Natural killer cell treated with Interleukin-12 subunit alpha and Interleukin-12 subunit beta and Interleukin-15 and Interleukin-18, amount 100 ng/mL, for 72 hours (primary cell): ENCODE data around the gene RAB3D. TPM values are rescaled to one million over a fixed set of nuclear protein-coding genes. Genes with fewer than 3 reads are reported as not detected.
"Not testable (repeated sequence)": the region's sequence is repeated elsewhere in the genome, so short reads cannot be mapped to it uniquely, and the experiment has no call there.

Experiments
- ATAC-seq, 2 donors: fragments of 150-1000 bp; cut with Tn5 transposase in 1 of 2; sonication (Bioruptor Pico), chemical (Tn5 transposase) in 1 of 2; 2 replicates each; pipeline ENCODE4 v1.10.0; 2021
- DNase-seq: peaks from one replicate; pipeline ENCODE4 v3.0.0; 2022; ENCODE audit warnings: low spot score
- H3K27ac Mint-ChIP-seq, 2 donors: 1 replicate in 1 of 2; 2 replicates in 1 of 2; pipeline ENCODE4 v1.8.0; 2022; ENCODE audit warnings: mixed read lengths in 2 of 2, mild to moderate bottlenecking in 1 of 2, moderate library complexity in 1 of 2
- H3K27me3 Mint-ChIP-seq, 2 donors: 1 replicate in 1 of 2; 2 replicates in 1 of 2; pipeline ENCODE4 v1.8.0; 2022; ENCODE audit warnings: mixed read lengths in 2 of 2
- H3K36me3 Mint-ChIP-seq: one replicate; pipeline ENCODE4 v1.8.0; 2022; ENCODE audit warnings: mixed read lengths
- H3K4me1 Mint-ChIP-seq, 2 donors: 1 replicate in 1 of 2; 2 replicates in 1 of 2; pipeline ENCODE4 v1.8.0; 2022; ENCODE audit warnings: low read depth in 2 of 2, mixed read lengths in 2 of 2, mild to moderate bottlenecking in 1 of 2
- H3K4me3 Mint-ChIP-seq: one replicate; pipeline ENCODE4 v1.8.0; 2022; ENCODE audit warnings: mixed read lengths
- H3K9me3 Mint-ChIP-seq: 2 replicates; pipeline ENCODE4 v1.8.0; 2022; ENCODE audit warnings: mixed read lengths
- total RNA-seq, 2 donors: library from RNA; stranded (reverse); gene quantifications; one replicate each; pipeline ENCODE4 v1.2.3, GENCODE V29; 2022

Gene RAB3D, protein sequence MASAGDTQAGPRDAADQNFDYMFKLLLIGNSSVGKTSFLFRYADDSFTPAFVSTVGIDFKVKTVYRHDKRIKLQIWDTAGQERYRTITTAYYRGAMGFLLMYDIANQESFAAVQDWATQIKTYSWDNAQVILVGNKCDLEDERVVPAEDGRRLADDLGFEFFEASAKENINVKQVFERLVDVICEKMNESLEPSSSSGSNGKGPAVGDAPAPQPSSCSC
- total RNA-seq, result 10 to 100 TPM; 17.5 to 33.4 TPM

DNA sequence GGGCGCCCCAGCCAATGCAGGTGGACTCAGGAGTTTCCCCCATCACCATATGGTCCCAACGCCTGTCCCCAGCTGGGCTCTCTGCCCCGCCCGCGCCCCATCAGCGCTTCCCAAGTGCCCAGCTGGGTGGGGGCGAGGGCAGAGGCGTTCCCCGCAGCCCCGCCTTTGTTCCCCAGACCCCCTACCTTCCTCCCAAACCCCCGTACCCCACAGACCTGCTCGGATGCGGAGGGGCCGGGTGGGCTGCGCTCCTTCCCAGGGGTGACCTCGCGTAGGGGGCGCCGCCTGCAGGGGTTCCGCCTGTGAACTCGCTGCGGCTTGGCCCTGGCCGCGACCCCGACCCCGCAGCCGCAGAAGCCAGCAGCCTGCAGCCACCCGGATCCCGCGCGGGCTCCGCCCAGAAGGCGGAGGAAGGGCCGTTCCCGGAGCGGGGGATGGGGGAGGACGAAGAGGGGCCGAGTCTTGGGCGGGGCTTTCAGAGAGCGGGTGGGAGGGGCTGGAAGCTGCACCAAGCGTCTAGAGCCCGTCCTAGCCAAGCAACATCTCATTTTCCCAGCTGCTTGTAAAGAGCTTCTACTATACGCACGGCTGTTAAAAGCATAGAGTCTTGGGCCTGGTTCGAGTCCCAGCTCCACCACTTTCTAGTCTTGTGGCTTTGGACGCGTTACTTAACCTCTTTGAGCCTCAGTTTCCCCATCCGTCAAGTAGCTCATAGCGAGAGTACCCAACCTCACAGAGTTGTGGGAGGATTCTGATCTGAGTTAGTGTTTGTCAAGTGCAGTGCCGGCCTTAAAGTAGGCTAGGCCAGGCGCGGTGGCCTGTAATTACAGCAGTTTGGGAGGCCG is at the start of gene RAB3D:
RAB3D (minus strand) TSS at position 404 of the 845 bp plus-strand sequence. CDS start 2,258 bp downstream, outside the sequence.
- Mint-ChIP-seq H3K36me3 (no peaks in the 10 kb centered on the region), H3K4me1 (peaks cover 13 to 22% of the 10 kb centered on the region in 2 donors), H3K4me3 (peak within 1 kb of the TSS; percentile 74), H3K27ac (peak within 1 kb of the TSS in 1 of 2 donors; percentile 63), H3K27me3 (no peaks in the 10 kb centered on the region), H3K9me3 (no peaks in the 10 kb centered on the region)
- DNase-seq, result peak; percentile 93
- ATAC-seq, result peak; percentile 98 to 99

DNA sequence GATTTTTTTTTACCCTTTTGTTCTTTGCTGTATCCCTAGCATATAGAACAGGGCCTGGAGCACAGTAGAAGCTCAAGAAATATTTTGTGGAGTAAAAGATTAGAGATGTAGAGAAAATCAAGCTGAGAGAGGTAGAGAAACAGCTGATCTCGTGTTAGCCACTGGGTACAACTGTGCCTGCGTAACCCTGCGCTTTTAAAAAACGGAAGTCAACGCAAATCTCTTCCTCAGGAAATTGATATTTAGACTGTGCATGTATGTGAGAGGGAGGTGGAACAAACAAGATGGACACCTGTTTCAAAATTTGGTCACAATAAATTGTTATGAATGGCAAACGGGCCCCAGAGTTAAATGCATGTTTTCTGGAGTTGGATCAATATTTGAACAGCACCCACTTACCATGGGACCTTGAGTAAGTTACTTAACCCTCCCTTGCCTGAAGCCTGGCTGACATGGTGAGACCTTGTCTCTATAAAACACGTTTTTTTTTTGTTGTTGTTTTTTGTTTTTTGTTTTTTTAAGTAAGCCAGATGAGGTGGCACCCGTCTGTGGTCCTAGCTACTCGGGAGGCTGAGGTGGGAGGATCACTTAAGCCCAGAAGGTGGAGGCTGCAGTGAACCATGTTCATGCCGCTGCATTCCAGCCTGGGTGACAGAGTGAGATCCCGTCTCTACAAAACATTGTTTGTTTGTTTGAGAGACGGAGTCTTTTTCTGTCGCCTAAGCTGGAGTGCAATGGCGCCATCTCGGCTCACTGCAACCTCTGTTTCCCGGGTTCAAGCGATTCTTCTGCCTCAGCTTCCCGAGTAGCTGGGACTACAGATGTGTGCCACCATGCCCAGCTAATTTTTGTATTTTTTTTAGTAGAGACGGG is 47.9 kb upstream of the RAB3D start:
- no peak for ATAC-seq
- Mint-ChIP-seq H3K36me3 (no peaks in the 10 kb centered on the region), H3K4me3 (no peak overlapping the region), H3K27me3 (no peaks in the 10 kb centered on the region), H3K9me3 (no peaks in the 10 kb centered on the region), H3K27ac (no peak overlapping the region), H3K4me1 (peaks cover 6 to 7% of the 10 kb centered on the region in 2 donors)
- DNase-seq, result no peak

DNA sequence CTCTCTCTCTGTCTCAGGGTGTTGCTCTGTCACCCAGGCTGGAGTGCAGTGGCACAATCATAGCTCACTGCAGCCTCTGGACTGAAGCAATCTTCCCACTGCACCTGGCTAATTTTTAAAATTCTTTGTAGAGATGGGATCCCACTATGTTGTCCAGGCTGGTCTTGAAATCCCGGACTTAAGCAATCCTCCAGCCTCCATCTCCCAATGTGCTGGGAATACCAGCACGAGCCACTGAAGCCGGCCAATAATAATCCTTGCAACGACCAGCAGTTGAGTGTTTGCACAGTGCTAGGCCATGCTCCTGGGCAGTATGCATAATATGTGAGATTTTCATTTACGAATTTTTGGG is 45.3 kb upstream of the RAB3D start:
- ATAC-seq (no peak), DNase-seq (no peak)
- H3K4me3 Mint-ChIP-seq, result no peak overlapping the region
- H3K27ac Mint-ChIP-seq, result no peak overlapping the region
- no peaks in the 10 kb centered on the region for H3K27me3 Mint-ChIP-seq
- no peaks in the 10 kb centered on the region for H3K9me3 Mint-ChIP-seq
- H3K36me3 Mint-ChIP-seq, result no peaks in the 10 kb centered on the region
- peaks cover 23% of the 10 kb centered on the region in 2 donors for H3K4me1 Mint-ChIP-seq

DNA sequence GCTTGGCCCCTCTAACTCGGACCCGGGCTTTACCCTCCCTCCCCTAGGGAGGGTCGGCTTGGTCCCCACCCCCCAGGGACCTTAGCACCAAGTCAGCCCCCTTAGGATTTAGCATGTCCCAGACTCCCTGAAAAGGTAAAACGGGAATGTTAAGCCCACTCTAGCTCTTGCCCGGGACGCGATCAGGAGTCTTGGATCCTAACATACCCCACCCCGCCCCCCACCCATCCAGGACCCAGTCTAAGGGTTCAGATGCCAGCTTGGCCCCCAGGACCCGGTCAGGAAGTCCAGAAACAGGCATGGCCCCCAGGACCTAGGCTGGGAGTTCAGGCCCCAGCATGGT is 44.2 kb upstream of the RAB3D start:
- no peak overlapping the region for H3K27ac Mint-ChIP-seq
- H3K9me3 Mint-ChIP-seq, result no peaks in the 10 kb centered on the region
- ATAC-seq, result no peak

DNA sequence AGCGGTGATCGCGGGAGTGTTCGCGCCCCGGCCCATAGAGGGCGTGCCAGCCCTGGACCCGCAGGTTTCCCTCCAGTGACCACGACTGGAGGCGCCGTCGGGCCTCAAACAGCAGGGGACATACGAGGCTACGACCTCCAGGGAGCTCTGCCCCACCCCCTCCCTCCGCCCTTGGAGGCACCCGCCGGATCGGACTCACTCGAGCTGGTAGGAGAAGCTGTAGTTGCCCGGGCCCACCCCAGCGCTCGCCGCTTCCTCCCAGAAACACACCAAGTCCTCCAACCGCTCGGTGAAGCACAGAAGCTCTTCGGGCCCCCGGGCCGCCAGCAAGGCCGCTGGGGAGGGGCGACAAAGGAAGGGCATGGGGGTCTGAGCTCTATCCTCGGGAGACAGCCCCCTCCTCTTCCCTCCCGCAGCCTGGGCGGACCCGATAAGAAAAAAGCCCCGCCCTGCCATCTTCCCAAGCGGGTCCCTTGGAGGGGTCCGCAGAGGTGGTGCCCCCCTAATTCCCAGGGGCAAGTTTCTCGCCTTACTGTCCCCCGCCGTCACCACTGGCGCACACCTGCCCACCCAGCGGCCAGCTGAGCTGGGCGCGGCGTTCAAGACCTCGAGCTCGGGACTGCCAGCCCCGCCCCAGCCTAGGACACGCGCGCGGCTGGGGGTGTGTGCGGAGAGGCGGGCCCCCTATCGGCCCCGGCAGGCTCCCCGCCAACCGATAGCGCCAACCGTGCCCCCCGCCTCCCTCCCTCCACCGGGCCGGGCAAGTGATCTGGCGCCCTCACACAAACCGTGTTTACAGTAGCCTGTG is 43.6 kb upstream of the RAB3D start:
- ATAC-seq (no peak), DNase-seq (no peak)
- no peaks in the 10 kb centered on the region for H3K36me3 Mint-ChIP-seq

More for the DNA sequence above, 44.2 kb upstream of the RAB3D start:
- no peaks in the 10 kb centered on the region for H3K27me3 Mint-ChIP-seq
- H3K4me1 Mint-ChIP-seq, result peaks cover 23 to 24% of the 10 kb centered on the region in 2 donors
- no peak for DNase-seq
- H3K36me3 Mint-ChIP-seq, result no peaks in the 10 kb centered on the region
- no peak overlapping the region for H3K4me3 Mint-ChIP-seq

DNA sequence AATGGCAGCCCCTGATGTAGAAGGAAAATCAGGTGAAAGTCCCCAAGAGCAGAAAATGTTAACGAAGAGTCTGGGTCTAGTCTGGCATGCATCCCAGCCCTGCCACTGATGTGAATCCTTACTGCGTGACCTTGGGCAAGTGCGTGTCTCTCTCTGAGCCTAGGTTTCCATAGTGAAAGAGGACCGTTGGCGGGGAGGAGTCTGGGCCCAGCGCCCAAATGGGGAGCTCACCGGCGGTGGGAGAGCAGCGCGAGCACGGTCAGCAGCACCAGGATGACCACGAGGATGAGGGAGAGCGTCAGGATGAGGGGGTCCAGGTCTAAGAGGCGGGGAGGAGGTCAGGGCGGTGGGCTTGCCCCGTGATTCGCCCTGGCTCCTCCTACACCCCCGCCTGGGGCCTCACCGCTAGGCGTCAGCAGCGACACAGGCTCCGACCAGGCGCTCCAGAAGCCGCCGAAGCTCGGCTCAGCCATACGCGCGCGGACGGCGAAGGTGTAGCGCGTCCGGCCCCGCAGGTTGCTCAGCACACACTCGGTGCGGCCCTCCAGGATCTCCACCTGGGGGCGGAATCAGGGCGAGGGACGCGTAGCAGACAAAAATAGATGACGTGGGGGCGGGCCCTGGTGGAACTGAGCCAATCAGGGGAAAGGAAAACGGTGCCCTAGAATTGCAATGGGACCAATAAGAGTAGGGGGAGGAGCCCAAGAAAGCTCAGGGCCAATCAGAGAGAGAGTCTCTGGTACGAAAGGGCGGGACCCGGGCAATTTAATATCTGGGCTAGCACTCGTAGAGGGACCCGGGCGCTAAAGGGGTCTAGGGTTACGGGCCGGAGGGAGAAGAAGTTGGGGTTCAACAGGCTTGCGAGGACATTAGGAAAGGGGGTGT is 41.4 kb upstream of the RAB3D start:
- Mint-ChIP-seq H3K27ac (peak overlapping the region; percentile 89 to 90), H3K4me3 (peak overlapping the region; percentile 92), H3K27me3 (no peaks in the 10 kb centered on the region), H3K36me3 (peaks cover 5% of the 10 kb centered on the region), H3K4me1 (peaks cover 28 to 33% of the 10 kb centered on the region in 2 donors), H3K9me3 (no peaks in the 10 kb centered on the region)
- peak; percentile 91 to 93 for ATAC-seq
- peak; percentile 96 for DNase-seq

More for the DNA sequence above, 43.6 kb upstream of the RAB3D start:
- Mint-ChIP-seq H3K4me3 (peak overlapping the region; percentile 69), H3K4me1 (peaks cover 23 to 24% of the 10 kb centered on the region in 2 donors), H3K9me3 (no peaks in the 10 kb centered on the region), H3K27ac (peak overlapping the region in 1 of 2 donors; percentile 43), H3K27me3 (no peaks in the 10 kb centered on the region)

DNA sequence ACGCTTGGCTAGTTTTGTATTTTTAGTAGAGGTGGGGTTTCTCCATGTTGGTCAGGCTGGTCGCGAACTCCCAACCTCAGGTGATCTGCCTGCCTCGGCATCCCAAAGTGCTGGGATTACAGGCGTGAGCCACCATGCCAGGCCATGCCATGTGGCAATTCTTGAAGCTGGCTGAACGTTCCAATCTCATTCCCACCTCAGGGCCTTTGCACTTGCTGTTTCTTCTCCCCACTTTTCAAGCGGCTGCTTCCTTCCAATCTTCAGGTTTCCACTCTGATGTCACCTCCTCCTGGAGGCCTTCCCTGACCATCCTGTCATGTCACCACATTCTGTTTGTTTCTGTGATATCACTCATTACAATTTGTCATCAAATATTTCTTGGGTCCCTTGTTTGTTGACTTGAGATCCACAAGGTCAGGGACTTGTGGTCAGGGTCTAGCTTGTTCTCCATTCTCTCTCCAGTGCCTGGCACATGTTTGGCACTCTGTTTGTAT is 40.4 kb upstream of the RAB3D start:
- Mint-ChIP-seq H3K27ac (peak overlapping the region; percentile 89 to 90), H3K4me3 (peak overlapping the region; percentile 92), H3K4me1 (peaks cover 33 to 34% of the 10 kb centered on the region in 2 donors), H3K36me3 (peaks cover 5% of the 10 kb centered on the region), H3K9me3 (no peaks in the 10 kb centered on the region), H3K27me3 (no peaks in the 10 kb centered on the region)
- ATAC-seq, result no peak
- DNase-seq, result no peak

DNA sequence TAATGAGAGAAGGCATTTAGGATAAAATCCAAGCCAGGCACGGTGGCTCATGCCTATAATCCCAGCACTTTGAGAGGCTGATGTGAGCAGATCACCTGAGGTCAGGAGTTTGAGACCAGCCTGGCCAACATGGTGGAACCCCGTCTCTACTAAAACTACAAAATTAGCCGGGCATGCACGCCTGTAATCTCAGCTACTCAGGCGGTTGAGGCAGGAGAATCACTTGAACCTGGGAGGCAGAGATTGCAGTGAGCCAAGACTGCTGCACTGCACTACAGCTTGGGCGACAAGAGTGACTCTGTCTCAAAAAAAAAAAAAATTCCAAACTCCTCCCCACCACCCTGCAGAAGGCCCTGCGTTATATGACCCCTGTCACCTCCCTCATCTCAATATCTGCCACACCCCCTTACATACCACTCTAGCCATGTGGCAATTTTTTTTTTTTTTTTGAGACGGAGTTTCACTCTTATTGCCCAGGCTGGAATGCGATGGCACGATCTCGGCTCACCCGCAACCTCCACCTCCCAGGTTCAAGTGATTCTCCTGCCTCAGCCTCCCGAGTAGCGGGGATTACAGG is 39.9 kb upstream of the RAB3D start:
- not testable (repeated sequence) for H3K27me3 Mint-ChIP-seq, ATAC-seq, H3K4me3 Mint-ChIP-seq, H3K36me3 Mint-ChIP-seq, H3K27ac Mint-ChIP-seq, H3K9me3 Mint-ChIP-seq
- DNase-seq, result peak; percentile 35
- peaks cover 30 to 33% of the 10 kb centered on the region in 2 donors for H3K4me1 Mint-ChIP-seq

DNA sequence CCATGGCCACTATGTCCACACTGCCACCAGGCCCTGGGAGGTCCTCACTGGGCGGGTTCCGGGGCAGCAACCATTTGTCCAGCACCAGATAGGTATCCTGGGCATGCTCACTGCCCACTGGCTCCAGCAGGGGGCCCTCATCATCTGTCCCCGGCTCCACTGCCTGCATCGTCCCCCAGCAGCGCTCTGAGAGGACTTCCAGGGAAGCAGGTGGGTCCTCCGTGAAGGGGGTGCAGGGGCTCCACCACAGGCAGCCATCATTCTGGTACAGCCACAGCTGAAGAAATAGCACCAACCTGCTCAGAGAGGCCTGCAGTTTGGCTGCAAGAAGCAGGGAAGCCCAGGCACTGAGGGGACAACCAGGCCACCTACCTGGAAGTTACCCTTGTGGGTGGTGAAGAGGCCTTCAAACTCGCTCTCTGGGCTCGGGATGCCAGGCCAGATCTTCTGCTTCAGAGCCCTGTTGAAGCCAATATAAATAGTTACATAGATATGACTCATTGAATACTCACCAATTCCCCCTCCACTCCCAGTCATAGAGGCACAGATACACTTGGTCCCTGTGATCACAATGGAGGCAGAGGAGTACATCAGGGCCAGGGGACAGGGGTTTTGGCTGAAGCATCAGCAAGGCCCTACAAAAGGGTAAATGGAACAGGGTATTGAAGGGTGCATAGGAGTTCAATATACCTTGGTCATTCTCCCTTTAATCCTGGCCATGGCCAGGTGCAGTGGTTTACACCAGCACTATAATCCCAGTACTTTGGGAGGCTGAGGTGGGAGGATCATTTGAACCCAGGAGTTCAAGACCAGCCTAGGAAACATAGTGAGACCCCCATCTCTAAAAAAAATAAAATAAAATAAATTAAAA is 39.1 kb upstream of the RAB3D start:
- Mint-ChIP-seq H3K4me3 (peak overlapping the region; percentile 11), H3K27me3 (no peaks in the 10 kb centered on the region), H3K9me3 (no peaks in the 10 kb centered on the region), H3K36me3 (peaks cover 5% of the 10 kb centered on the region), H3K4me1 (peaks cover 30 to 33% of the 10 kb centered on the region in 2 donors), H3K27ac (no peak overlapping the region)
- no peak for DNase-seq
- no peak for ATAC-seq

DNA sequence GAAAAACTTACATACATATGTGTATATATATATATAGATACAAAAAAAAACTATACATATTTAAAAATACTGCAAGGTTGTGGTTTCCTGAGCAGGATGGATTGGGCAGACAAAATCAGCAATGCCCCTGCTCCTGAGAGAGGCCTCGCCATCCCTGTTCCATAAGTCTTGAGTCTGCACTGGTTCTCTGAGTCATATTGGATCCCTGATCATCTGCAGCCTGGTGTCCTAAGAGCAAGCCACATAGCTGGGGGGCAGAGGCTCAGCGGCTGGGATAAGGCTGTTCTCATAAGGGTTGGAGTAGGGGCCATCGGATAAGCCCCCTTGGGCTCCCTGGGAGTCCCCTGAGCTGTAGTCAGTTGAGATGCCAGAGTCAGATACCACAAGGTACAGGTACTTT is 38.3 kb upstream of the RAB3D start:
- no peaks in the 10 kb centered on the region for H3K27me3 Mint-ChIP-seq
- H3K36me3 Mint-ChIP-seq, result peaks cover 5% of the 10 kb centered on the region
- no peak for DNase-seq
- H3K9me3 Mint-ChIP-seq, result no peaks in the 10 kb centered on the region
- ATAC-seq, result no peak
- H3K4me1 Mint-ChIP-seq, result peaks cover 28 to 35% of the 10 kb centered on the region in 2 donors
- H3K27ac Mint-ChIP-seq, result peak overlapping the region in 1 of 2 donors; percentile 53
- H3K4me3 Mint-ChIP-seq, result no peak overlapping the region

DNA sequence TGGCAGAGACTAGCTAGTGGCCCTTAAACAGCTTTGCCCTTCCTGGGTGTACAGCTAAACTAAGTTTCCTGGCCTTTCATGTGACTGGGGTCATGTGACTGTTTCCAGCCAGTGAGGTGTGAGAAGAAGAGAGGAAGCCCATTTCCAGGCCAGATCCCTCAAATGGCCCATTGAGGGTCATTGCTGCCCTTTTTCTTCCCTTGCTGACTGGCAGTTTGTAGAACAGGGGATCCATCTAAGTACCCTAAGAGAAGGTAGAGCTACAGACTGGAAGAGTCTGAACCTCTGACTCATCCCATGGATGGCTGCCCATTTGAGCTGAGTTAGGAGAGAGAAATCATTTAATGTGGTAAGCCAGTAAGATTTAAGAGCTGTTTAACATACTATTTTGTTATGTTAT is 37.8 kb upstream of the RAB3D start:
- no peaks in the 10 kb centered on the region for H3K9me3 Mint-ChIP-seq
- peaks cover 5% of the 10 kb centered on the region for H3K36me3 Mint-ChIP-seq

More for the DNA sequence above, 37.8 kb upstream of the RAB3D start:
- no peak for DNase-seq
- Mint-ChIP-seq H3K27me3 (no peaks in the 10 kb centered on the region), H3K4me3 (peak overlapping the region; percentile 49), H3K27ac (peak overlapping the region; percentile 34 to 53), H3K4me1 (peaks cover 27 to 33% of the 10 kb centered on the region in 2 donors)
- ATAC-seq, result no peak
